Stimulated activated CD8-positive, alpha-beta memory T cell treated with anti-CD3 and anti-CD28 coated beads, Interleukin-7, amount 100 ng/mL, for 4 hours (primary cell): ENCODE data around the gene PNPLA6.
A peak's percentile ranks its signal among the peaks of the same experiment; 100 is the strongest.
"Not testable (repeated sequence)": the region's sequence is repeated elsewhere in the genome, so short reads cannot be mapped to it uniquely, and the experiment has no call there.

Experiments used
- DNase-seq, 2 donors: peaks; one replicate each; pipeline ENCODE4 v3.0.0-alpha.2; 2020; ENCODE audit warnings: low read depth in 2 of 2

PNPLA6 gene

DNA sequence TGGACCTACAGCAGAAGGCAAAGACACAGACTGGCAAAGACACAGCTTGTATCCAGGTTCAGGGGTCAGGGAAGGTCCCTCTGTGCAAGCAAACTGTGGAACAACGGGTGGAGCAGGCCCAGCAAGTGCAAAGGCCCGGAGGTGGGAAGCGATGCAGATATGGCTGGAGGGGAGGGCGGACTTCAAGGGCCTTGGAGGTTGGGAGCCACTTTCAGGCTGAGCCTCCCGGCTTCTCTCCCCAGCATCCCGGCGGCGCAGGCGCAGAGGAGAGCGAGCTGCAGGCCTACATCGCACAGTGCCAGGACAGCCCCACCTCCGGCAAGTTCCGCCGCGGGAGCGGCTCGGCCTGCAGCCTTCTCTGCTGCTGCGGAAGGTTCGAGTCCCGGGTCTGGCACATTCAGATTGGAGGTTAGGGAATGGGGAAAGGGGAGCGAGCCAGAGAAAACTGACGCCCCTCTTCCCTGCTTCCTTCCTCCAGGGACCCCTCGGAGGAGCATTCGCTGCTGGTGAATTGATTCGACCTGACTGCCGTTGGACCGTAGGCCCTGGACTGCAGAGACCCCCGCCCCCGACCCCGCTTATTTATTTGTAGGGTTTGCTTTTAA, 2.1 kb upstream of the PNPLA6 start:
- DNase-seq, result no peak

- DNase-seq, result peak; percentile 68 to 79
These were observed 1.5 kb upstream of the PNPLA6 start for GRCh38 chr19:7533925-7534480.

GRCh38 chr19:7534531-7535046, 928 bp upstream of the PNPLA6 start:
- no peak for DNase-seq

- no peak for DNase-seq
These were observed 630 bp downstream of the PNPLA6 start for GRCh38 chr19:7535998-7536695.

- not testable (repeated sequence) for DNase-seq
These were observed 3.5 kb downstream of the PNPLA6 start for GRCh38 chr19:7538990-7539389.

- no peak for DNase-seq
These were observed 4.4 kb downstream of the PNPLA6 start for GRCh38 chr19:7539827-7540425.

DNA sequence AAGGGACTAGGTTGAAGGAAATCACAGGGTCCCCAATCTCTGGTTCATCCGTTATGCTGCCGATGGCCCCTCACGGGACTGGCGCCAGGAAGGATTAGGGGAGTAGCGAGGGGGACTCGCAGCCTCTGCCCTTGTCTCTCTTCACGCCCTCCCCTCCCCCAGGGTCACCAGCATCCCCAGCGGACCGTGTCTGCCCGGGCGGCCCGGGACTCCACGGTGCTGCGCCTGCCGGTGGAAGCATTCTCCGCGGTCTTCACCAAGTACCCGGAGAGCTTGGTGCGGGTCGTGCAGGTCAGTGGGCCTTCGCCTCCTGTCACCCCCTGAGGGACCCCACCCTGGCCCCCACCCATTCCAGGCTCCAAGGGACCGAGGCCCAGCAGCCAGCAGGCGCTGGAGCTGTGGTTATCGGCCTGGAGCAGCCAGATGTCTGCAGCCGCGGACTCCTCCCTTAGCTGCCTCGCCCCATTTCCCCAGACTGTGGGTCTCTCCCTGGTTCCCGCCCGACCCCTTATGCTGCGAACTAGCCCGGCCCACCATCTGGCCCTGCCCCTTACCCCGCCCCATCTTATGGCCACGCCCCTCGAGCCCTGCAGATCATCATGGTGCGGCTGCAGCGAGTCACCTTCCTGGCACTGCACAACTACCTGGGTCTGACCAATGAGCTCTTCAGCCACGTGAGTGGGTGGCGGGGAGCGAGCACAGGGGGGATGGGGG, 5.4 kb downstream of the PNPLA6 start:
- DNase-seq, result no peak

DNA sequence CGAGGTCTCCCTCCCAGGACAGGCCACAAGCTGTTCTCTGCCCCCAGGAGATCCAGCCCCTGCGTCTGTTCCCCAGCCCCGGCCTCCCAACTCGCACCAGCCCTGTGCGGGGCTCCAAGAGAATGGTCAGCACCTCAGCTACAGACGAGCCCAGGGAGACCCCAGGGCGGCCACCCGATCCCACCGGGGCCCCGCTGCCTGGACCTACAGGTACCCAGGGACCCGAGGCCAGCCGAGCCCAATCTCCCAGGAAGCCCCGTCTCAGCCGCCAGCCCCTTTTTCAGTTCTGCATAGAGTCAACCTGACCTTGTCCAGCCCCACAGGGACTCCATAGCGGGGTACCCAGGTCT, 5.9 kb downstream of the PNPLA6 start:
- no peak for DNase-seq

- DNase-seq, result no peak
These were observed 6.4 kb downstream of the PNPLA6 start for GRCh38 chr19:7541828-7542443.

- no peak for DNase-seq
These were observed 7.2 kb downstream of the PNPLA6 start for GRCh38 chr19:7542556-7543348.

DNA sequence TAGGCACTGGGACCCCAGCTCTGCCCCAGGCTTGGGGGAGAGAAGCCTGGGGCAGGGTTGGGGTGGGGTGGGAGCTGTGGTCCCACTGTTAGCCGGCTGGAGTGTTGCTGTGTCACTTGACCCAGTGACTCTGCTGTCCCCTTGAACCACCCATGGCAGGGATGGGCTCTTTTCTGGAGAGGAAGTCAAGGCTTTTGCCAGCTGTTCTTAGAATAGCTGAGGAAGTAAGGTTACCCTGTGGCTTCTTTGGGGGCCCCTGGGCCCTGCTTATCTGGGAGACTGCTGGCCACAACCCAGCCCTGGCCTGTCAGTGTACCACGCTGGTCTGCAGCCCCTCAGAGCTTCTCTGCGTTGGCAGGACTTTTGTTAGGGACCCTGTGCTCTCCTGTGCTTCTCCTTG, 9.1 kb downstream of the PNPLA6 start:
- no peak for DNase-seq

- no peak for DNase-seq
These were observed 9.8 kb downstream of the PNPLA6 start for GRCh38 chr19:7545300-7545699.

- DNase-seq, result no peak
These were observed 10.4 kb downstream of the PNPLA6 start for GRCh38 chr19:7545904-7546303.

DNA sequence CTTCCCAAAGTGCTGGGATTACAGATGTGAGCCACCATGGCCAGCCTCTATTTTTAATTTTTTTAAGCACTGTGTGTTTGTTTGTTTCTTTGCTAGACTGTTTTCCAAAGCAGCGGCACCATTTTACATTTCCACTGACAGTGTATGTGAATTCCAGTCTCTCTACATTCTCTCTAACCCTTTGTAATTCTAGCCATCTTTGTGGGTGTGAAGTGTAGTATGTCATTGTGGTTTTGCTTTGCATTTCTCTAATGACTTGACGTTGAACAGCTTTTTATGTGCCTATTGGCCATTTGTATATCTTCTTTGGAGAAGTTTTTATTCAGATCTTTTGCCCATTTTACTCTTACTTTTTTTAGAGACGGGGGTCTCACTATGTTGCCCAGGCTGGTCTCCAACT, 11.6 kb downstream of the PNPLA6 start:
- no peak for DNase-seq

DNA sequence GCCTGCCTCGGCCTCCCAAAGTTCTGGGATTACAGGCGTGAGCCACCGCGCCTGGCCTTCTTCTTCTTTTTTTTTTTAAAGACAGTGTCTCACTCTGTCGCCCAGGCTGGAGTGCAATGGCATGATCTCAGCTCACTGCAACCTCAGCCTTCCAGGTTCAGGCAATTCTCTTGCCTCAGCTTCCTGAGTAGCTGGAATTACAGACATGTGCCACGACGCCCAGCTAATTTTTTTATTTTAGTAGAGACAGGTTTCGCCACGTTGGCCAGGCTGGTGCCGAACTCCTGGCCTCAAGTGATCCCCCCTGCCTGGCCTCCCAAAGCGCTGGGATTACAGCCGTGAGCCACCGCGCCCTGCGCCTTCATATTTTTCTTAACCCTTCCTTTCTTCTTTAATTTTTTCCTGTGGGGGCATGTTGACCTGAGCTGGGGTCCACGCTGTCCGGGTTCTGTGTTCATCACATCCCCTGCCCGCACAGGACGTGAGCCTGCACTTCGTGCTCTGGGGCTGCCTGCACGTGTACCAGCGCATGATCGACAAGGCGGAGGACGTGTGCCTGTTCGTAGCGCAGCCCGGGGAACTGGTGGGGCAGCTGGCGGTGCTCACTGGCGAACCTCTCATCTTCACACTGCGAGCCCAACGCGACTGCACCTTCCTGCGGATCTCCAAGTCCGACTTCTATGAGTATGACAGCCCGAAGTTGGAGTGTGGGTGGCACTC, 14.1 kb downstream of the PNPLA6 start:
- no peak for DNase-seq

DNA sequence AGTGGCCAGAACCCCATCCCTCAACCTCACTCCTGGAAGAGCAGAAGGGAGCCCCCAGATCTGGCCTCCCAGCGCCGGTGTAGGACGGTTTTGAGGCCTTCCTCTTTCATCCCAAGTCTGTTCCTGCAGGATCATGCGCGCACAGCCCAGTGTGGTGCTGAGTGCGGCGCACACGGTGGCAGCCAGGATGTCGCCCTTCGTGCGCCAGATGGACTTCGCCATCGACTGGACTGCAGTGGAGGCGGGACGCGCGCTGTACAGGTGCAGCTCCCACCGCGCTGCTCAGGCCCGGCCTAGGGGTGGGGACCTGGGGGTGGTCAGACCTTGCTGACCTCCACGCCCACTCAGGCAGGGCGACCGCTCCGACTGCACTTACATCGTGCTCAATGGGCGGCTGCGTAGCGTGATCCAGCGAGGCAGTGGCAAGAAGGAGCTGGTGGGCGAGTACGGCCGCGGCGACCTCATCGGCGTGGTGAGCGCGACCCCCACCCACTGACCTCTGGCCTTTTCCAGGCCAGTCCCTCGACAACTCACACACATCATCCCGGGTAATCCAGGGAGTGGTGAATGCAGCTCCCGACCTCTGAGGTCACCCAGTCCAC, 14.8 kb downstream of the PNPLA6 start:
- no peak for DNase-seq

DNA sequence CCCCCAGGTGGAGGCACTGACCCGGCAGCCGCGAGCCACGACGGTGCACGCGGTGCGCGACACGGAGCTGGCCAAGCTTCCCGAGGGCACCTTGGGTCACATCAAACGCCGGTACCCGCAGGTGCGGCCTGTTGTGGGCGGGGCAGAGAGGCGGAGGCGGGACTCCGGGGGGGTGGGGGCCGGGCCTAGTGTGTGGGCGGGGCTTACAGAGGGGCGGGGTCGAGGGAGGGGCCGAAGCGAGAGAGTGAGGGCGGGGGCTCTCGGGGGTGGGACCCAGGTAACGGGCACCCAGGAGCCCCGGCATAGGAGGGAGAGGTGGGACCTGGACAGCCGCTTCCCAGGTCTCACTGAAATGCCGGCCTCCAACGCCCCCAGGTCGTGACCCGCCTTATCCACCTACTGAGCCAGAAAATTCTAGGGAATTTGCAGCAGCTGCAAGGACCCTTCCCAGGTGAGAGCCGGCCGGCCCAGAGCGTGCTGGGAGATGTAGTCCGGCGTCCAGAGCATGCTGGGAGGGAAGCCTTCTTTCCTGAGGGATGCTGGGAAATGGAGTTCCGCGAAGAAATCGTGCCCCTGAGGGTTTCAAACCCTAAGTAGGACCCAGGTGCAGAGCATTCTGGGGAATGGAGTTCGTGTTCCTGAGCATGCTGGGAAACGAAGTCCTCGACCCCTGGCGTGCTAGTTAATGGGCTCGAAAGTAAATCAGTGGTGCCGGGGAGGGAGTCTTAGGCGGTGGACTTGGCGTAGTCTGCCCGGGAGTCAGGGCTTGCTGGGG, 15.7 kb downstream of the PNPLA6 start:
- DNase-seq, result no peak

- DNase-seq, result no peak
These were observed 17.3 kb downstream of the PNPLA6 start for GRCh38 chr19:7552781-7553180.

DNA sequence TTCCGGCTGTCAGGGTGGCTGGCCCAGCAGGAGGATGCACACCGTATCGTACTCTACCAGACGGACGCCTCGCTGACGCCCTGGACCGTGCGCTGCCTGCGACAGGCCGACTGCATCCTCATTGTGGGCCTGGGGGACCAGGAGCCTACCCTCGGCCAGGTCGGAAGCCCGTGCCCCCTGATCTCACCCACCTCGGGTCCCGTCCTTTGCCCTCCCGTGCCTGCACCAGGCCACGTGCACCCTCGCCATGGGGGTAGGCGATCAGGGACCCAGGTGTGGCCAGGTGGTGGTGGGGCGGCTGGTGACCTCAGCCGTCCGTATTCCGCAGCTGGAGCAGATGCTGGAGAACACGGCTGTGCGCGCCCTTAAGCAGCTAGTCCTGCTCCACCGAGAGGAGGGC, 19.0 kb downstream of the PNPLA6 start:
- no peak for DNase-seq
